ENCODE results near the gene PTMS.

PTMS gene

DNA sequence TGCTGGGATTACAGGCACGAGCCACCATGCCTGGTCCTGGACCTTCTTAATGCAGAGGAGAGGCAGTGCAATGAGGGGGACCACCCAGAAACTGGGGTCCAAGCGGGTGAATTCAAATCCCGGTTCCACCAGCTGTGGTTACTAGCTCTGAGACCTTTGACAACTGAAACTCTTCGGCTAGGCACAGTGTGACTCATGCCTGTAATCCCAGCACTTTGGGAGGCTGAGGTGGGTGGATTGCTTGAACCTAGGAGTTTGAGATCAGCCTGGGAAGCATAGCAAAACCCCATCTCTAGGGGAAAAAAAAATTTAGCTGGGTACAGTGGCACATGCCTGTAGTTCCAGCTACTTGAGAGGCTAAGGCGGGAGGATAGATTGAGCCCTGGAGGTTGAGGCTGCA lies 18.1 kb downstream of the PTMS start:
- no peak overlapping the region for H3K4me3 ChIP-seq (ENCODE audit: low read depth, low read length)

GRCh38 chr12:6784761-6785160 lies 18.6 kb downstream of the PTMS start:
- H3K4me1 ChIP-seq (ENCODE audit: control insufficient read depth, insufficient read depth, low read length): no peaks in the 10 kb centered on the region
- H3K4me3 ChIP-seq (ENCODE audit: low read depth, low read length): no peak overlapping the region
- no peaks in the 10 kb centered on the region for H3K9me3 ChIP-seq (ENCODE audit: control insufficient read depth, insufficient read depth, low read depth, low read length)
- no peaks in the 10 kb centered on the region for H3K36me3 ChIP-seq (ENCODE audit: control insufficient read depth in 2 of 2, insufficient read depth in 1 of 2, low read length in 2 of 2)
- CTCF ChIA-PET: interaction anchor here (0.7 to 8.3 kb wide), 3 partner anchors 32 to 52 kb away, joined by 3 to 70 read pairs (median 8); partner anchors contain the start of gene MLF2
- no peak for TF ChIP-seq ZBTB1 (tag by site-specific recombination; IDR thresholded peaks at IDR 0.05)
- TF ChIP-seq BCL11B (tag by site-specific recombination; IDR thresholded peaks at IDR 0.05; ENCODE audit: low read depth): no peak
- TF ChIP-seq, protein P1, sequence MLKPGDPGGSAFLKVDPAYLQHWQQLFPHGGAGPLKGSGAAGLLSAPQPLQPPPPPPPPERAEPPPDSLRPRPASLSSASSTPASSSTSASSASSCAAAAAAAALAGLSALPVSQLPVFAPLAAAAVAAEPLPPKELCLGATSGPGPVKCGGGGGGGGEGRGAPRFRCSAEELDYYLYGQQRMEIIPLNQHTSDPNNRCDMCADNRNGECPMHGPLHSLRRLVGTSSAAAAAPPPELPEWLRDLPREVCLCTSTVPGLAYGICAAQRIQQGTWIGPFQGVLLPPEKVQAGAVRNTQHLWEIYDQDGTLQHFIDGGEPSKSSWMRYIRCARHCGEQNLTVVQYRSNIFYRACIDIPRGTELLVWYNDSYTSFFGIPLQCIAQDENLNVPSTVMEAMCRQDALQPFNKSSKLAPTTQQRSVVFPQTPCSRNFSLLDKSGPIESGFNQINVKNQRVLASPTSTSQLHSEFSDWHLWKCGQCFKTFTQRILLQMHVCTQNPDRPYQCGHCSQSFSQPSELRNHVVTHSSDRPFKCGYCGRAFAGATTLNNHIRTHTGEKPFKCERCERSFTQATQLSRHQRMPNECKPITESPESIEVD (tag by site-specific recombination; IDR thresholded peaks at IDR 0.05): no peak
- no peak for TF ChIP-seq ZNF837 (tag by site-specific recombination; IDR thresholded peaks at IDR 0.05)
- no peak for TF ChIP-seq ZNF776 (tag by site-specific recombination; IDR thresholded peaks at IDR 0.05; ENCODE audit: borderline replicate concordance)
- no peak for TF ChIP-seq SCRT1 (tag by site-specific recombination; IDR thresholded peaks at IDR 0.05; ENCODE audit: borderline replicate concordance)
- no peak for TF ChIP-seq ZNF571 (tag by site-specific recombination; IDR thresholded peaks at IDR 0.05)
- TF ChIP-seq ZSCAN16 (tag by site-specific recombination; IDR thresholded peaks at IDR 0.05): no peak
- POLR2A ChIA-PET: no interaction called here
- no peak overlapping the region for H3K27ac ChIP-seq (ENCODE audit: extremely low read depth, low read depth, low read length)

More for the DNA sequence above, 18.1 kb downstream of the PTMS start:
- Histone ChIP-seq H3K36me3 (ENCODE audit: control insufficient read depth in 2 of 2, insufficient read depth in 1 of 2, low read length in 2 of 2) (no peaks in the 10 kb centered on the region), H3K4me1 (ENCODE audit: control insufficient read depth, insufficient read depth, low read length) (no peaks in the 10 kb centered on the region), H3K9me3 (ENCODE audit: control insufficient read depth, insufficient read depth, low read depth, low read length) (no peaks in the 10 kb centered on the region), H3K27ac (ENCODE audit: extremely low read depth, low read depth, low read length) (no peak overlapping the region)
- TF ChIP-seq OVOL3 (tag by site-specific recombination; IDR thresholded peaks at IDR 0.05) (no peak), ZFHX2 (tag by site-specific recombination; conservative IDR thresholded peaks at IDR 0.05) (peak; percentile 42; the same call in 1 of the 2 replicates)
- ChIA-PET CTCF (interaction anchor here (0.6 to 8.3 kb wide), 5 partner anchors 15 to 426 kb away, joined by 3 to 70 read pairs (median 5); partner anchors contain the start of gene MLF2), POLR2A (no interaction called here)

- Histone ChIP-seq H3K9me3 (ENCODE audit: control insufficient read depth, insufficient read depth, low read depth, low read length) (no peaks in the 10 kb centered on the region), H3K4me1 (ENCODE audit: control insufficient read depth, insufficient read depth, low read length) (no peaks in the 10 kb centered on the region), H3K27ac (ENCODE audit: extremely low read depth, low read depth, low read length) (no peak overlapping the region), H3K36me3 (ENCODE audit: control insufficient read depth in 2 of 2, insufficient read depth in 1 of 2, low read length in 2 of 2) (no peaks in the 10 kb centered on the region), H3K4me3 (ENCODE audit: low read depth, low read length) (no peak overlapping the region)
- TF ChIP-seq ZNF48 (tag by site-specific recombination; IDR thresholded peaks at IDR 0.05): no peak
- no peak for TF ChIP-seq TCF7L2 (IDR thresholded peaks at IDR 0.05; ENCODE audit: borderline replicate concordance, low read depth, low read length)
- no peak for TF ChIP-seq REPIN1 (tag by site-specific recombination; IDR thresholded peaks at IDR 0.05; ENCODE audit: low read depth)
- TF ChIP-seq ZFP3 (tag by site-specific recombination; IDR thresholded peaks at IDR 0.05; ENCODE audit: low read depth): no peak
- peak; percentile 45 for TF ChIP-seq ZNF341 (tag by site-specific recombination; IDR thresholded peaks at IDR 0.05; ENCODE audit: low read depth)
- TF ChIP-seq ZNF747 (tag by site-specific recombination; IDR thresholded peaks at IDR 0.05): no peak
- CTCF ChIA-PET: interaction anchor here (8.3 kb wide), 1 partner anchor 34 kb away, joined by 70 read pairs; the partner anchor contains the start of gene MLF2
- POLR2A ChIA-PET: no interaction called here
These were observed 20.4 kb downstream of the PTMS start for GRCh38 chr12:6786416-6787094.

DNA sequence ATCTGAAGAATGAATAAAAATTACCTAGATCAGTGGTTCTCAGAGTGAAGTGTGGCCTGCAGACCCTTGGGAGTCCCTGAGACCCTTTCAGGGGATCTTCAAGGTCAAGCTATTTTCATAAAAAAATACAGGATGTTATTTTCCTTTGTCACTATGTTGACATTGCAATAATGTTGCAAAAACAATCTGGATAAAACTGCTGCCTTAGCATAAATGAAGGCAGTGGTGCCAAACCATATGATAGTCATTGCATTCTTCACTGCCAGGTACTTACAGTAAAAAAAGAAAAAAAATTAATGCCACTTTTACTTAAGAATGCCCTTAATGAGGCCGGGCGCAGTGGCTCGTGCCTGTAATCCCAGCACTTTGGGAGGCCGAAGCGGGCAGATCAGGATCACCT lies 21.1 kb downstream of the PTMS start:
- Histone ChIP-seq H3K4me3 (ENCODE audit: low read depth, low read length) (no peak overlapping the region), H3K36me3 (ENCODE audit: control insufficient read depth in 2 of 2, insufficient read depth in 1 of 2, low read length in 2 of 2) (no peaks in the 10 kb centered on the region), H3K9me3 (ENCODE audit: control insufficient read depth, insufficient read depth, low read depth, low read length) (no peaks in the 10 kb centered on the region), H3K4me1 (ENCODE audit: control insufficient read depth, insufficient read depth, low read length) (no peaks in the 10 kb centered on the region), H3K27ac (ENCODE audit: extremely low read depth, low read depth, low read length) (no peak overlapping the region)
- ChIA-PET POLR2A (no interaction called here), CTCF (interaction anchor here (8.3 kb wide), 1 partner anchor 34 kb away, joined by 70 read pairs; the partner anchor contains the start of gene MLF2)
- no peak for TF ChIP-seq ZNF623 (tag by site-specific recombination; IDR thresholded peaks at IDR 0.05)
- TF ChIP-seq KLF1 (tag by site-specific recombination; IDR thresholded peaks at IDR 0.05): no peak
- TF ChIP-seq ZNF354C (tag by site-specific recombination; IDR thresholded peaks at IDR 0.05; ENCODE audit: borderline replicate concordance, low read depth): no peak
- TF ChIP-seq ZNF792 (tag by site-specific recombination; IDR thresholded peaks at IDR 0.05): no peak
- no peak for TF ChIP-seq MZF1 (tag by site-specific recombination; IDR thresholded peaks at IDR 0.05; ENCODE audit: borderline replicate concordance)
- TF ChIP-seq ZFP41 (tag by site-specific recombination; IDR thresholded peaks at IDR 0.05; ENCODE audit: borderline replicate concordance): no peak
- no peak for TF ChIP-seq ZNF514 (tag by site-specific recombination; IDR thresholded peaks at IDR 0.05)
- no peak for TF ChIP-seq GLIS1 (tag by site-specific recombination; IDR thresholded peaks at IDR 0.05)
- no peak for TF ChIP-seq ZNF571 (tag by site-specific recombination; IDR thresholded peaks at IDR 0.05)
- TF ChIP-seq ZNF785 (tag by site-specific recombination; IDR thresholded peaks at IDR 0.05): no peak
- no peak for TF ChIP-seq ZNF398 (tag by site-specific recombination; IDR thresholded peaks at IDR 0.05)
- no peak for TF ChIP-seq BCL11A (tag by site-specific recombination; IDR thresholded peaks at IDR 0.05; ENCODE audit: low read depth)
